Activated naive CD4-positive, alpha-beta T cell treated with anti-CD3 and anti-CD28 coated beads, Interleukin-2, amount 10 ng/mL, durations not matched to agents 7 days and 5 days (primary cell): ENCODE measurements around the gene KLHL28.
"Not testable (repeated sequence)": the region's sequence is repeated elsewhere in the genome, so short reads cannot be mapped to it uniquely, and the experiment has no call there.

Source experiments
- CTCF ChIA-PET: fragments of 350-600 bp; sonication (Branson Sonifier 250); formaldehyde crosslinking; loops from one replicate; lab custom pipeline; 2021; ENCODE audit warnings: antibody characterized with exemption; lab: Charles Lee
- DNase-seq: peaks from one replicate; pipeline ENCODE4 v3.0.0-alpha.2; 2020
- H3K27ac Mint-ChIP-seq: one replicate; pipeline ENCODE4 v1.8.0; 2021; ENCODE audit warnings: mild to moderate bottlenecking, moderate library complexity, mixed read lengths
- H3K27me3 Mint-ChIP-seq: one replicate; pipeline ENCODE4 v1.8.0; 2021; ENCODE audit warnings: mild to moderate bottlenecking, mixed read lengths
- H3K36me3 Mint-ChIP-seq: one replicate; pipeline ENCODE4 v1.8.0; 2021; ENCODE audit warnings: mixed read lengths
- H3K4me1 Mint-ChIP-seq: one replicate; pipeline ENCODE4 v1.8.0; 2021; ENCODE audit warnings: mixed read lengths
- H3K4me3 Mint-ChIP-seq: one replicate; pipeline ENCODE4 v1.8.0; 2021; ENCODE audit warnings: mild to moderate bottlenecking, moderate library complexity, mixed read lengths
- H3K9me3 Mint-ChIP-seq: one replicate; pipeline ENCODE4 v1.8.0; 2021; ENCODE audit warnings: mixed read lengths

The KLHL28 gene

GRCh38 chr14:44897041-44897844 is 64.5 kb downstream of the KLHL28 start:
- H3K27ac Mint-ChIP-seq: peak overlapping the region; percentile 90
- CTCF ChIA-PET: interaction anchor here (1.6 kb wide), 1 partner anchor 239 kb away, joined by 3 read pairs; the partner anchor contains the start of gene FANCM
- peak; percentile 98 for DNase-seq
- H3K36me3 Mint-ChIP-seq: peaks cover 6% of the 10 kb centered on the region
- H3K4me1 Mint-ChIP-seq: peaks cover 19% of the 10 kb centered on the region
- H3K4me3 Mint-ChIP-seq: peak overlapping the region; percentile 90
- H3K27me3 Mint-ChIP-seq: no peaks in the 10 kb centered on the region
- peaks cover 4% of the 10 kb centered on the region for H3K9me3 Mint-ChIP-seq

- Mint-ChIP-seq H3K4me1 (peaks cover 25% of the 10 kb centered on the region), H3K36me3 (peaks cover 6% of the 10 kb centered on the region), H3K9me3 (peaks cover 10% of the 10 kb centered on the region), H3K27me3 (no peaks in the 10 kb centered on the region), H3K4me3 (peak overlapping the region; percentile 90), H3K27ac (peak overlapping the region; percentile 90)
- CTCF ChIA-PET: interaction anchor here (1.6 kb wide), 1 partner anchor 240 kb away, joined by 3 read pairs; the partner anchor contains the start of gene FANCM
- no peak for DNase-seq
These were observed 65.3 kb downstream of the KLHL28 start for GRCh38 chr14:44896275-44897040.

GRCh38 chr14:44895716-44896115 is 66.0 kb downstream of the KLHL28 start:
- H3K27ac Mint-ChIP-seq: no peak overlapping the region
- CTCF ChIA-PET: interaction anchor here (1.6 kb wide), 1 partner anchor 240 kb away, joined by 3 read pairs; the partner anchor contains the start of gene FANCM
- DNase-seq: no peak

GRCh38 chr14:44893535-44893934 is 68.2 kb downstream of the KLHL28 start:
- no peaks in the 10 kb centered on the region for H3K27me3 Mint-ChIP-seq

More at GRCh38 chr14:44895716-44896115, 66.0 kb downstream of the KLHL28 start:
- Mint-ChIP-seq H3K4me3 (no peak overlapping the region), H3K36me3 (peaks cover 6% of the 10 kb centered on the region), H3K9me3 (peaks cover 10% of the 10 kb centered on the region), H3K4me1 (peaks cover 25% of the 10 kb centered on the region), H3K27me3 (no peaks in the 10 kb centered on the region)

GRCh38 chr14:44891726-44892372 is 69.9 kb downstream of the KLHL28 start:
- H3K36me3 Mint-ChIP-seq, H3K27me3 Mint-ChIP-seq, H3K27ac Mint-ChIP-seq, CTCF ChIA-PET, H3K4me3 Mint-ChIP-seq, DNase-seq: not testable (repeated sequence)
- peaks cover 11% of the 10 kb centered on the region for H3K4me1 Mint-ChIP-seq
- peaks cover 14% of the 10 kb centered on the region for H3K9me3 Mint-ChIP-seq

More at GRCh38 chr14:44893535-44893934, 68.2 kb downstream of the KLHL28 start:
- Mint-ChIP-seq H3K36me3 (peaks cover 6% of the 10 kb centered on the region), H3K4me3 (no peak overlapping the region), H3K9me3 (peaks cover 10% of the 10 kb centered on the region), H3K4me1 (peaks cover 21% of the 10 kb centered on the region), H3K27ac (no peak overlapping the region)
- no peak for DNase-seq
- CTCF ChIA-PET: no interaction called here

- H3K27me3 Mint-ChIP-seq: no peaks in the 10 kb centered on the region
- H3K27ac Mint-ChIP-seq: no peak overlapping the region
- H3K4me1 Mint-ChIP-seq: peaks cover 6% of the 10 kb centered on the region
- H3K36me3 Mint-ChIP-seq: no peaks in the 10 kb centered on the region
- H3K4me3 Mint-ChIP-seq: no peak overlapping the region
- DNase-seq: no peak
- CTCF ChIA-PET: no interaction called here
- peaks cover 11% of the 10 kb centered on the region for H3K9me3 Mint-ChIP-seq
These were observed 71.9 kb downstream of the KLHL28 start for GRCh38 chr14:44889595-44890471.

GRCh38 chr14:44887596-44887955 is 74.2 kb downstream of the KLHL28 start:
- no peaks in the 10 kb centered on the region for H3K36me3 Mint-ChIP-seq
- H3K27me3 Mint-ChIP-seq: no peaks in the 10 kb centered on the region
- DNase-seq: no peak
- H3K4me3 Mint-ChIP-seq: no peak overlapping the region
- no peak overlapping the region for H3K27ac Mint-ChIP-seq
- peaks cover 13% of the 10 kb centered on the region for H3K9me3 Mint-ChIP-seq
- H3K4me1 Mint-ChIP-seq: peaks cover 6% of the 10 kb centered on the region
- CTCF ChIA-PET: no interaction called here

- peaks cover 16% of the 10 kb centered on the region for H3K9me3 Mint-ChIP-seq
- CTCF ChIA-PET: no interaction called here
These were observed 74.7 kb downstream of the KLHL28 start for GRCh38 chr14:44886860-44887595.

GRCh38 chr14:44880791-44881190 is 81.0 kb downstream of the KLHL28 start:
- no peak overlapping the region for H3K27ac Mint-ChIP-seq
- CTCF ChIA-PET: no interaction called here
- no peaks in the 10 kb centered on the region for H3K36me3 Mint-ChIP-seq
- H3K27me3 Mint-ChIP-seq: no peaks in the 10 kb centered on the region
- no peak for DNase-seq
- no peaks in the 10 kb centered on the region for H3K4me1 Mint-ChIP-seq
- peaks cover 10% of the 10 kb centered on the region for H3K9me3 Mint-ChIP-seq
- no peak overlapping the region for H3K4me3 Mint-ChIP-seq

More at GRCh38 chr14:44886860-44887595, 74.7 kb downstream of the KLHL28 start:
- DNase-seq: no peak
- no peaks in the 10 kb centered on the region for H3K36me3 Mint-ChIP-seq
- H3K27ac Mint-ChIP-seq: no peak overlapping the region
- H3K4me3 Mint-ChIP-seq: no peak overlapping the region
- H3K27me3 Mint-ChIP-seq: no peaks in the 10 kb centered on the region
- H3K4me1 Mint-ChIP-seq: peaks cover 4% of the 10 kb centered on the region
